Astrocyte of the cerebellum (primary cell): ENCODE data around the gene AOPEP.

Experiments
- DNase-seq: peaks from one replicate; pipeline ENCODE4 v3.0.0-alpha.2; 2011; ENCODE audit warnings: low read depth
- H3K4me3 ChIP-seq: 2 replicates; pipeline ENCODE4 v1.5.1; 2011; ENCODE audit warnings: mild to moderate bottlenecking, low read depth, low read length, moderate library complexity
- CTCF ChIP-seq: IDR thresholded peaks from 2 replicates; pipeline ENCODE4 v1.5.1; 2012; ENCODE audit warnings: low read length, low read depth, moderate library complexity, mild to moderate bottlenecking; ENCODE audit errors: missing control alignments
- in situ Hi-C: cut with HindIII; loops from 2 replicates; pipeline ENCODE4 v1.10.0; 2017; ENCODE audit warnings: low sequenced_read_pairs

Gene AOPEP

DNA sequence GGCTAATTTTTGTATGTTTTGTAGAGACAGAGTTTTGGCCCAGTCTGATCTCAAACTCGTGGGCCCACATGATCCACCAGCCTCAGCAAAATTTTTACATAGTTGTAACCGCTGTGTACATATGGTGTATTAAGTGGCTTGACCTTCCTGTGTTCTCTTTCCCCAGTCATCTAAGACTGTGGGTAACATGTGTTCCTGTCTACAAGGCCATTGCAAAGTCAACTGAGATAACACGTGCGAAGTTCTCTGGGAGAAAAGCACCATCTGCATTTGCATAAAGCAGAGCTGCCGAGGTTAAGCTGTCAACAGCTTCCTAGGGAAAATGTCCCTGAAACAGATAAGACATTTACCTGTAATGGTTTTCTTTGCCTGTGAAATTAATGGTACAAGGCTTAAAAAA is 317.3 kb downstream of the AOPEP start:
- TF ChIP-seq CTCF: no peak
- DNase-seq: no peak
- in situ Hi-C loops: no loop called here
- no peak overlapping the region for H3K4me3 ChIP-seq

DNA sequence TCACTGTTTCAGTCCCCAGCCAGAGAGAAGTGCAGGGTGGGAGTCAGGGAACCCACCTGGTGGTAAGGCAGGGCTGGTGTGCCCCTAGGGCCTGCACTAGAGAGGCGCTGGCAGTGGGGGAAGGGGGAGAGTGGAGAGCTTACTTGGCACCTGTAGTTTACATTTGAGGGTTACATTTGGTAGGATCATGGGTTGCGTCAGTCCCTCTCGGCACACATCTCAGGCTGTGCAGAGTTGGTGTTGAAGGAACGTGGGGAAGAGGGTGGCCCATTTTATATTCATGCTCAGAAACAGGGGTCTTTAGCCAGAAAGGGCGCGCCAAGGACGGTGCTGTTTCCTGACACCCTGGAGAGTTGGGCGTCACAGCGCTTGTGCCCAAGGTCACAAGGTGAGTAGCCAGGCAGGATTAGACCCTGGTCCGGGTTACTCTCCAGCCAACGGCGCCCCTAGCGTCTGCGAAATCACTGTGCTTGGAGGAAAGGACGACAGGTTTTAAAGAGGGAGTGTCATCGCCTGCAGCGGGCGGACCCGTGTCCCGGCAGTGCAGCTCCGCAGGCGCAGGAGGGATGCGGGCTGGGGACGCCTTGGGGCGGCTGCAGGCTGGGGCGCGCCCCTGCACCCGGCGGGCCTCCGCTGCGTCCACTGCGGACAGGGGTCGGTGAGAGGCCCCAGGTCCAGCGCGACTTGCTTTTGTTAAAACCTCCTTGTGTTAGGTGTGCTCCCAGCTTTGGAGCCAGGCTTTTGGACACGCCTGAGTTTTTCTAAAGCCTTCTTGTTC is 318.4 kb downstream of the AOPEP start:
- peak; percentile 21 for TF ChIP-seq CTCF
- DNase-seq: no peak
- H3K4me3 ChIP-seq: no peak overlapping the region
- in situ Hi-C loops: no loop called here

- DNase-seq: no peak
- no peak for TF ChIP-seq CTCF
- in situ Hi-C loops: no loop called here
- no peak overlapping the region for H3K4me3 ChIP-seq
Measured at GRCh38 chr9:95045751-95046150, 319.3 kb downstream of the AOPEP start.

- peak overlapping the region; percentile 51 for H3K4me3 ChIP-seq
- in situ Hi-C loops: no loop called here
- DNase-seq: no peak
- no peak for TF ChIP-seq CTCF
Measured at GRCh38 chr9:95047452-95048224, 321.1 kb downstream of the AOPEP start.

GRCh38 chr9:95048225-95049087 is 322.0 kb downstream of the AOPEP start:
- in situ Hi-C loops: no loop called here
- no peak for TF ChIP-seq CTCF
- DNase-seq: no peak
- H3K4me3 ChIP-seq: peak overlapping the region; percentile 51

DNA sequence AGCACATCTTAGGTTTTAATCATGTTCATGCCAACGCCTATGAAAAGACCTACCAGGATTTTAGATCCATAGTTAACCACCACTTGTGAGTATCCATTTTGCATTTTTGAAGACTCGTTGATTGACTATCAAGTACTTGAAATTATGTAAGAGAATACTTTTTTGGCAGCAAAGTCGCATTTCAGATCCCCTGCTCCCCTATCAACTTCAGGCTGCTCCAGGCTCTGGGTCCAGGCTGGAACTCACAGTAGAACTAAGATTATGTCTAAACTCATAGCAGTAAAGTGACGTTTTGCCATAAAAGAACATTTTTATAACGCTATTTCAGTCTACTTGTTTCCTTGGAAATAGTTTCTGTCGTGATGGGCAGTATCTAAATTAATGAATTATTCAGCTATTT is 323.3 kb downstream of the AOPEP start:
- H3K4me3 ChIP-seq: peak overlapping the region; percentile 9
- in situ Hi-C loops: no loop called here

More for the DNA sequence above, 323.3 kb downstream of the AOPEP start:
- DNase-seq: no peak
- no peak for TF ChIP-seq CTCF
